Heart right ventricle (tissue), 16 donors: ENCODE data around the gene ZBTB7C. TPM values are rescaled to one million over a fixed set of nuclear protein-coding genes. Genes with fewer than 3 reads are reported as not detected.

Experiments
- ATAC-seq, 8 donors: fragments of 200-7000 bp; cut with Tn5 transposase; one replicate each; pipeline ENCODE4 v1.9.1; 2020; ENCODE audit warnings: mild to moderate bottlenecking in 8 of 8, moderate library complexity in 8 of 8, moderate number of reproducible peaks in 1 of 8
- DNase-seq, 2 donors: peaks; one replicate each; pipeline ENCODE4 v3.0.0-alpha.2; 2020
- H3K27ac ChIP-seq, 10 donors: fragments of 200-600 bp; sonication (generic) in 2 of 10; one replicate each; pipeline versions ENCODE4 v1.5.0 to v1.8.0; 2020 to 2022; ENCODE audit warnings: mild to moderate bottlenecking in 3 of 10
- H3K27me3 ChIP-seq, 7 donors: fragments of 200-600 bp; one replicate each; pipeline ENCODE4 v1.8.0; 2021 to 2022; ENCODE audit warnings: mild to moderate bottlenecking in 2 of 7
- H3K36me3 ChIP-seq, 9 donors: fragments of 200-600 bp; sonication (generic) in 1 of 9; one replicate each; pipeline versions ENCODE4 v1.5.0 to v1.8.0; 2020 to 2022; ENCODE audit warnings: mild to moderate bottlenecking in 2 of 9
- H3K4me1 ChIP-seq, 9 donors: fragments of 200-600 bp; sonication (generic) in 1 of 9; one replicate each; pipeline versions ENCODE4 v1.5.0 to v1.8.0; 2020 to 2022; ENCODE audit warnings: mild to moderate bottlenecking in 4 of 9
- H3K4me3 ChIP-seq, 10 donors: fragments of 200-600 bp; sonication (generic) in 2 of 10; one replicate each; pipeline versions ENCODE4 v1.5.0 to v1.8.0; 2020 to 2022; ENCODE audit warnings: mild to moderate bottlenecking in 7 of 10, moderate library complexity in 2 of 10
- H3K9me3 ChIP-seq, 11 donors: fragments of 200-600 bp in 10 of 11; sonication (generic) in 2 of 11; one replicate each; pipeline versions ENCODE4 v1.5.0 to v1.8.0; 2013 to 2022; ENCODE audit warnings: mild to moderate bottlenecking in 2 of 11, control low read depth in 1 of 11, moderate library complexity in 1 of 11
- CTCF ChIP-seq, 9 donors: fragments of 200-600 bp; sonication (generic) in 2 of 9; IDR thresholded peaks; one replicate each; pipeline versions ENCODE4 v1.5.0 to v1.8.0; 2021 to 2022; ENCODE audit warnings: antibody characterized with exemption in 9 of 9, mild to moderate bottlenecking in 5 of 9, moderate library complexity in 1 of 9
- WGBS, 2 donors: extraction: QIAGEN DNeasy Blood & Tissue Kit; methylation state at CpG; one replicate each; pipeline ENCODE4 v1.1.7; 2013; ENCODE audit warnings: inconsistent platforms in 1 of 2; 5-methylcytosine and 5-hydroxymethylcytosine counted together
- intact Hi-C, 10 donors: fragments of 100-400 bp; cut with DNase I; formaldehyde crosslinking; loops; one replicate each; pipeline versions ENCODE4 v1.11.1 to v1.14.2; 2022
- polyA plus RNA-seq, 2 donors: library from polyadenylated mRNA; stranded (reverse); fragments of 200-250 nt; gene quantifications; one replicate each; pipeline ENCODE4 v1.2.3, GENCODE V29; 2013
- total RNA-seq, 10 donors: library from RNA; stranded (reverse); fragmentation: NEBNext Ultra II Directional in 3 of 10; extraction: Animal tissue kit (Norgen Biotek cat#: 25700) in 3 of 10; gene quantifications; one replicate each; pipeline versions ENCODE4 v1.2.1 to v1.2.4, GENCODE V29; 2021 to 2023
- donor health status: Arrhythmogenic right ventricular cardiomyopathy.
- donor health status: ischemic (EF 13 %, LVEDD 7.1; RV severe dilation, severe dysfunction).
- donor health status: healthy with polysubstance abuse.
- donor health status: DM: no; HTN: yes; CAD: no.
- donor health status: DM: no; HTN: no; CAD: no.
- donor health status: ischemic (EF 25% LVEDD 6.9; RV normal size, moderate dysfunction).
- donor health status: ischemic (EF 25% LVEDD 5.7; RV mildly dilated, moderate dysfunction).
- donor health status: healthy.
- donor health status: DM: yes; HTN: yes; CAD: no.
- donor health status: Ischemic cardiomyopathy.
- donor health status: ischemic (EF 35%, LVEDD 5.7; RV mildly dilated, moderate dysfunction).
- donor health status: nonischemic (EF 11% LVEDD 7.7; RV severe dilation, severe dysfunction).
- donor health status: DM: yes; HTN: yes; CAD: no.
- donor health status: PGD.
- donor health status: ischemic (EF 29% LVEDD 5.4; RV normal size, mild dysfunction).
- donor health status: nonischemic (EF 23%, LVEDD 6.1; RV moderate dilation, normal function).

Gene ZBTB7C
- total and polyA plus RNA-seq, 12 donors = 0.49 to 6.3 (median 1.5) TPM

GRCh38 chr18:48057018-48057417 is 352.2 kb downstream of the ZBTB7C start:
- DNase-seq = no peak
- H3K9me3 ChIP-seq = peaks cover 0 to 5% (median 0%) of the 10 kb centered on the region in 11 donors
- intact Hi-C loops = no loop called here
- H3K4me3 ChIP-seq = no peak overlapping the region
- no peak for TF ChIP-seq CTCF (IDR thresholded peaks at IDR 0.05)
- no peak for ATAC-seq
- no peak overlapping the region for H3K27ac ChIP-seq
- peaks cover 0 to 17% (median 5%) of the 10 kb centered on the region in 7 donors for H3K27me3 ChIP-seq
- peaks cover 0 to 6% (median 0%) of the 10 kb centered on the region in 9 donors for H3K4me1 ChIP-seq
- H3K36me3 ChIP-seq = no peaks in the 10 kb centered on the region

- intact Hi-C loops = no loop called here
- WGBS, 2 donors = 78 to 86% methylated on average over 6 of the region's 6 CpGs
Measured at GRCh38 chr18:48055351-48055750, 353.8 kb downstream of the ZBTB7C start.

GRCh38 chr18:48053881-48054816 is 355.0 kb downstream of the ZBTB7C start:
- no peaks in the 10 kb centered on the region for H3K36me3 ChIP-seq
- no peak overlapping the region for H3K4me3 ChIP-seq
- no peak overlapping the region for H3K27ac ChIP-seq
- peak in 1 of 8 donors; percentile 34 for ATAC-seq
- no peak for DNase-seq
- H3K4me1 ChIP-seq = peaks cover 0 to 6% (median 0%) of the 10 kb centered on the region in 9 donors
- WGBS, 2 donors = 60 to 65% methylated on average over 24 of the region's 24 CpGs
- H3K9me3 ChIP-seq = peaks cover 0 to 5% (median 0%) of the 10 kb centered on the region in 11 donors
- peaks cover 0 to 17% (median 3%) of the 10 kb centered on the region in 7 donors for H3K27me3 ChIP-seq
- TF ChIP-seq CTCF (IDR thresholded peaks at IDR 0.05) = no peak
- intact Hi-C loops = no loop called here

More at GRCh38 chr18:48055351-48055750, 353.8 kb downstream of the ZBTB7C start:
- ATAC-seq (no peak), DNase-seq (no peak)
- no peak overlapping the region for H3K4me3 ChIP-seq
- no peak overlapping the region for H3K27ac ChIP-seq
- peaks cover 0 to 5% (median 0%) of the 10 kb centered on the region in 11 donors for H3K9me3 ChIP-seq
- H3K4me1 ChIP-seq = peaks cover 0 to 6% (median 0%) of the 10 kb centered on the region in 9 donors
- no peak for TF ChIP-seq CTCF (IDR thresholded peaks at IDR 0.05)
- H3K27me3 ChIP-seq = peaks cover 0 to 17% (median 5%) of the 10 kb centered on the region in 7 donors
- no peaks in the 10 kb centered on the region for H3K36me3 ChIP-seq

GRCh38 chr18:48052842-48053241 is 356.3 kb downstream of the ZBTB7C start:
- 71 to 77% methylated on average over 7 of the region's 7 CpGs for WGBS, 2 donors
- TF ChIP-seq CTCF (IDR thresholded peaks at IDR 0.05) = no peak
- ATAC-seq (peak in 1 of 8 donors; percentile 13), DNase-seq (no peak)
- H3K27me3 ChIP-seq = peaks cover 0 to 17% (median 3%) of the 10 kb centered on the region in 7 donors
- peaks cover 0 to 6% (median 0%) of the 10 kb centered on the region in 9 donors for H3K4me1 ChIP-seq
- H3K9me3 ChIP-seq = peaks cover 0 to 5% (median 0%) of the 10 kb centered on the region in 11 donors
- H3K36me3 ChIP-seq = no peaks in the 10 kb centered on the region
- no peak overlapping the region for H3K4me3 ChIP-seq
- intact Hi-C loops = no loop called here
- no peak overlapping the region for H3K27ac ChIP-seq
